K562 (cell line): ENCODE results near the gene KCNH2. TPM values are rescaled to one million over a fixed set of nuclear protein-coding genes. Genes with fewer than 3 reads are reported as not detected.

Experiments
- ATAC-seq: fragments of 200-7000 bp; cut with Tn5 transposase; 3 replicates; pipeline ENCODE4 v1.9.1; 2020; ENCODE audit warnings: moderate library complexity
- BruUV-seq: library from RNA; stranded (reverse); fragments of 400-500 nt; replicated peaks from 2 replicates; lab custom pipeline; 2021; lab: Mats Ljungman, UMichigan
- CTCF ChIA-PET: fragments of 300-600 bp; formaldehyde crosslinking; extraction: SDS; loops from one replicate; lab custom pipeline; 2021; ENCODE audit warnings: low intra/inter-chr PET ratio; lab: Yijun Ruan, JAX
- POLR2A ChIA-PET: fragments of 300-600, 350-650 bp; sonication (Branson Sonifier 250); formaldehyde crosslinking; extraction: SDS; loops from one replicate; lab custom pipeline; 2021; ENCODE audit warnings: antibody characterized with exemption, inconsistent platforms; lab: Yijun Ruan, JAX
- DNase-seq, 4 experiments: peaks; one replicate each; pipeline versions ENCODE4 v3.0.0 to v3.0.0-alpha.2; 2011 to 2018; ENCODE audit warnings: low spot score in 3 of 4, mixed read lengths in 3 of 4; ENCODE audit errors: extremely low read depth in 1 of 4
- FAIRE-seq: peaks from 2 replicates; lab custom pipeline; 2011; peaks lifted over from hg19 to GRCh38; lab: Jason Lieb, UNC
- H2AFZ ChIP-seq: 2 replicates; pipeline ENCODE4 v1.6.0; 2011; ENCODE audit warnings: low read depth, low read length, control low read depth, inconsistent platforms
- H3K27ac ChIP-seq: fragments of 200-600 bp; 3 replicates; pipeline ENCODE4 v1.8.0; 2011; ENCODE audit warnings: low read depth, mild to moderate bottlenecking, control low read depth, inconsistent platforms, low read length, moderate library complexity, mixed read lengths; ENCODE audit errors: extremely low read depth
- H3K27me3 ChIP-seq, 2 experiments: fragments of 300-600 bp in 1 of 2; 2 replicates in 1 of 2; 3 replicates in 1 of 2; pipeline versions ENCODE4 v1.6.0 to v1.8.0; 2011; ENCODE audit warnings: inconsistent platforms in 2 of 2, low read length in 2 of 2, mild to moderate bottlenecking in 1 of 2, mixed read lengths in 1 of 2, moderate library complexity in 1 of 2; ENCODE audit not compliant: control insufficient read depth in 2 of 2, insufficient read depth in 2 of 2
- H3K36me3 ChIP-seq: fragments of 300-600 bp; 3 replicates; pipeline ENCODE4 v1.8.0; 2011; ENCODE audit warnings: mild to moderate bottlenecking, low read length, inconsistent platforms; ENCODE audit not compliant: control insufficient read depth, insufficient read depth
- H3K4me1 ChIP-seq, 2 experiments: fragments of 200-600 bp in 1 of 2; replicated peaks in 1 of 2; 2 replicates in 1 of 2; 3 replicates in 1 of 2; pipeline versions ENCODE4 v1.5.1 to v1.8.0; 2011; ENCODE audit warnings: inconsistent platforms in 2 of 2, low read length in 2 of 2, mild to moderate bottlenecking in 1 of 2, mixed read lengths in 1 of 2, moderate library complexity in 1 of 2; ENCODE audit not compliant: control insufficient read depth in 2 of 2, insufficient read depth in 2 of 2
- H3K4me2 ChIP-seq: 2 replicates; pipeline ENCODE4 v1.6.1; 2011; ENCODE audit warnings: low read length, control low read depth, inconsistent platforms, mixed read lengths; ENCODE audit not compliant: insufficient read depth
- H3K4me3 ChIP-seq: fragments of 200-600 bp; sonication (generic), shearing (Covaris generic); 2 replicates; pipeline ENCODE4 v1.5.1; 2016; ENCODE audit warnings: control low read depth, inconsistent platforms
- H3K79me2 ChIP-seq: fragments of 200-600 bp; 3 replicates; pipeline ENCODE4 v1.8.0; 2011; ENCODE audit warnings: low read length, inconsistent platforms; ENCODE audit not compliant: control insufficient read depth, insufficient read depth
- H3K9ac ChIP-seq, 2 experiments: 2 replicates each; pipeline versions ENCODE4 v1.6.0 to v1.6.1; 2011; ENCODE audit warnings: low read depth in 2 of 2, low read length in 2 of 2, control low read depth in 1 of 2, inconsistent platforms in 1 of 2, mild to moderate bottlenecking in 1 of 2, mixed read lengths in 1 of 2; ENCODE audit not compliant: insufficient read depth in 1 of 2
- H3K9me1 ChIP-seq: one replicate; pipeline ENCODE4 v1.6.0; 2011; ENCODE audit warnings: inconsistent platforms, mild to moderate bottlenecking, low read length, moderate library complexity; ENCODE audit not compliant: control insufficient read depth, insufficient read depth
- H3K9me3 ChIP-seq: replicated peaks from 2 replicates; pipeline ENCODE4 v1.5.1; 2011; ENCODE audit warnings: low read depth, low read length, inconsistent platforms; ENCODE audit not compliant: control insufficient read depth, insufficient read depth
- H4K20me1 ChIP-seq: replicated peaks from 2 replicates; pipeline ENCODE4 v1.6.1; 2011; ENCODE audit warnings: low read length, inconsistent platforms, mixed read lengths; ENCODE audit not compliant: control insufficient read depth, insufficient read depth
- ESRRB ChIP-seq: fragments of 250-450 bp; sonication (Bioruptor Pico); IDR thresholded peaks from 2 replicates; pipeline ENCODE4 v1.5.0; 2020; ENCODE audit warnings: mild to moderate bottlenecking, moderate library complexity, borderline replicate concordance
- KAT7 ChIP-seq: sonication (generic); formaldehyde crosslinking; IDR thresholded peaks from 2 replicates; pipeline ENCODE4 v1.8.0; 2022; ENCODE audit warnings: missing genetic modification reagents, mild to moderate bottlenecking, borderline replicate concordance
- NCOA6 ChIP-seq: fragments of 450-650 bp; IDR thresholded peaks from 2 replicates; pipeline ENCODE4 v1.6.1; 2017; ENCODE audit warnings: mild to moderate bottlenecking
- TAF15 ChIP-seq: fragments of 200-400 bp; formaldehyde crosslinking; IDR thresholded peaks from 2 replicates; pipeline ENCODE4 v1.6.1; 2017; ENCODE audit warnings: mild to moderate bottlenecking, low read depth, low read length, moderate library complexity
- WGBS: fragments of 100-300 bp; shearing (Covaris generic); methylation state at CpG from one replicate; pipeline ENCODE4 v1.1.6; 2016; ENCODE audit warnings: low coverage, mixed read lengths; ENCODE audit not compliant: insufficient coverage; ENCODE audit errors: missing lambda C conversion rate; 5-methylcytosine and 5-hydroxymethylcytosine counted together
- in situ Hi-C: fragments of 300-500 bp; cut with MboI; formaldehyde crosslinking; loops from 4 replicates; pipeline ENCODE4 v1.15.0; 2018; ENCODE audit warnings: inconsistent platforms, mixed read lengths
- intact Hi-C: fragments of 100-400 bp; cut with micrococcal nuclease; formaldehyde crosslinking; loops from 2 replicates; pipeline ENCODE4 v1.14.2; 2022
- polyA plus RNA-seq, 8 experiments: library from polyadenylated mRNA; depleted of rRNA in 4 of 8; stranded (reverse) in 5 of 8; unstranded in 3 of 8; fragments of >200 nt; fragmentation: Nextera tagmentation in 2 of 8; fragmentation: Illumina TruSeq in 1 of 8; extraction: Ambion mirVana in 2 of 8; extraction: Trizol in 1 of 8; gene quantifications; 2 replicates each; pipeline versions ENCODE4 v1.2.1 to v1.2.3, GENCODE V29; 2011 to 2014; ENCODE audit warnings: inconsistent platforms in 1 of 8, missing spikeins in 1 of 8
- total RNA-seq, 7 experiments: library from RNA; depleted of rRNA in 6 of 7; stranded (reverse); fragments of >200 nt in 6 of 7; fragmentation: Illumina TruSeq in 2 of 7; extraction: Trizol in 2 of 7; gene quantifications; 2 replicates each; pipeline versions ENCODE4 v1.2.1 to v1.2.3, GENCODE V29; 2011 to 2021; ENCODE audit warnings: low replicate concordance in 1 of 7
- TF ChIP-seq, protein P1 (sequence below): fragments of 250-450 bp; sonication (Bioruptor Pico); IDR thresholded peaks from 2 replicates; pipeline ENCODE4 v1.5.0; 2021
- TF ChIP-seq, protein P2 (sequence below), 2 experiments: fragments of 450-650 bp; IDR thresholded peaks; 2 replicates each; pipeline ENCODE4 v1.6.1; 2016; ENCODE audit warnings: mild to moderate bottlenecking in 2 of 2, borderline replicate concordance in 1 of 2, low read depth in 1 of 2, moderate library complexity in 1 of 2
- TF ChIP-seq, protein P3 (sequence below): fragments of 250-450 bp; sonication (Bioruptor Pico); IDR thresholded peaks from 2 replicates; pipeline ENCODE4 v1.8.0; 2021; ENCODE audit warnings: mild to moderate bottlenecking, moderate library complexity
- TF ChIP-seq, protein P4 (sequence below): IDR thresholded peaks from 2 replicates; pipeline ENCODE4 v1.6.1; 2011; ENCODE audit not compliant: insufficient read length; ENCODE audit errors: extremely low read depth
- TF ChIP-seq, protein P5 (sequence below): sonication (generic); formaldehyde crosslinking; IDR thresholded peaks from 2 replicates; pipeline ENCODE4 v1.8.1; 2023; ENCODE audit warnings: mild to moderate bottlenecking, missing genetic modification reagents

KCNH2 gene
- total and polyA plus RNA-seq, 9 of the 15 experiments (the other 6 are each of a cell fraction or from before 2014, with no cell fraction given) = 18.1 to 368 (median 218) TPM

DNA sequence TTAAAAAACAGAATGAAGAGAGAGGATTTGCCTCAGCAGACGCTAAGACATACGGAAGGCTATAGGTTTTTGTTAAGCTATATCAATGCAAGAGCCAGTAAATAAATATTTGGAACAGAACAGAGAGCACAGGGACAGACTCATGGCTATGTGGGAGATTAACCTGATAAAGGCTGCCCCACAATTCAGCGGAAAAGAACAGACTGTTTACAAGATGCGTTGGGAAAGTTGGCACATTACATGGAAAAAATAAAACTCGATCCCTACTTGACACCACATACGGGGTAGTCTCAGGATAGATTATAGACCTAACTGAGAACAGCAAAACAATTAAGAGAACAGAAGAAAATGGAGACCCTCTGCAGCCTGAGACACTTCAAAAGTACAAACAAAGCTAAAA is 10.8 kb downstream of the KCNH2 start:
- Histone ChIP-seq H3K9me3 (no peaks in the 10 kb centered on the region), H3K4me3 (no peak overlapping the region), H3K4me2 (no peak overlapping the region), H3K27ac (no peak overlapping the region), H2AFZ (no peak overlapping the region), H3K79me2 (peaks cover 27% of the 10 kb centered on the region), H4K20me1 (no peaks in the 10 kb centered on the region), H3K9me1 (peaks cover 5% of the 10 kb centered on the region), H3K4me1 (peaks cover 71 to 76% of the 10 kb centered on the region in 2 experiments), H3K9ac (no peak overlapping the region), H3K36me3 (peaks cover 15% of the 10 kb centered on the region; the same call in 1 of the 3 replicates), H3K27me3 (no peaks in the 10 kb centered on the region)
- FAIRE-seq (no peak), ATAC-seq (no peak), DNase-seq (no peak)
- BruUV-seq = no TSS peak
- intact Hi-C loops = loop anchor here (10.0 kb wide), 1 partner anchor 207 kb away; no protein-coding TSS in a partner anchor
- 78% methylated on average over 6 of the region's 6 CpGs for WGBS
- ChIA-PET CTCF (interaction anchor here (1.3 to 4.3 kb wide), 3 partner anchors 17 to 41 kb away, joined by 3 to 27 read pairs (median 4); no protein-coding TSS in a partner anchor), POLR2A (interaction anchor here (1.0 to 1.7 kb wide), 2 partner anchors 12 to 14 kb away, joined by 3 to 4 read pairs; no protein-coding TSS in a partner anchor)
- in situ Hi-C loops = no loop called here
- TF ChIP-seq TAF15 = no peak
- TF ChIP-seq, protein P1, sequence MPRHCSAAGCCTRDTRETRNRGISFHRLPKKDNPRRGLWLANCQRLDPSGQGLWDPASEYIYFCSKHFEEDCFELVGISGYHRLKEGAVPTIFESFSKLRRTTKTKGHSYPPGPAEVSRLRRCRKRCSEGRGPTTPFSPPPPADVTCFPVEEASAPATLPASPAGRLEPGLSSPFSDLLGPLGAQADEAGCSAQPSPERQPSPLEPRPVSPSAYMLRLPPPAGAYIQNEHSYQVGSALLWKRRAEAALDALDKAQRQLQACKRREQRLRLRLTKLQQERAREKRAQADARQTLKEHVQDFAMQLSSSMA (CRISPR knock-in tag) = no peak
- no peak for TF ChIP-seq NCOA6
- TF ChIP-seq, protein P2, sequence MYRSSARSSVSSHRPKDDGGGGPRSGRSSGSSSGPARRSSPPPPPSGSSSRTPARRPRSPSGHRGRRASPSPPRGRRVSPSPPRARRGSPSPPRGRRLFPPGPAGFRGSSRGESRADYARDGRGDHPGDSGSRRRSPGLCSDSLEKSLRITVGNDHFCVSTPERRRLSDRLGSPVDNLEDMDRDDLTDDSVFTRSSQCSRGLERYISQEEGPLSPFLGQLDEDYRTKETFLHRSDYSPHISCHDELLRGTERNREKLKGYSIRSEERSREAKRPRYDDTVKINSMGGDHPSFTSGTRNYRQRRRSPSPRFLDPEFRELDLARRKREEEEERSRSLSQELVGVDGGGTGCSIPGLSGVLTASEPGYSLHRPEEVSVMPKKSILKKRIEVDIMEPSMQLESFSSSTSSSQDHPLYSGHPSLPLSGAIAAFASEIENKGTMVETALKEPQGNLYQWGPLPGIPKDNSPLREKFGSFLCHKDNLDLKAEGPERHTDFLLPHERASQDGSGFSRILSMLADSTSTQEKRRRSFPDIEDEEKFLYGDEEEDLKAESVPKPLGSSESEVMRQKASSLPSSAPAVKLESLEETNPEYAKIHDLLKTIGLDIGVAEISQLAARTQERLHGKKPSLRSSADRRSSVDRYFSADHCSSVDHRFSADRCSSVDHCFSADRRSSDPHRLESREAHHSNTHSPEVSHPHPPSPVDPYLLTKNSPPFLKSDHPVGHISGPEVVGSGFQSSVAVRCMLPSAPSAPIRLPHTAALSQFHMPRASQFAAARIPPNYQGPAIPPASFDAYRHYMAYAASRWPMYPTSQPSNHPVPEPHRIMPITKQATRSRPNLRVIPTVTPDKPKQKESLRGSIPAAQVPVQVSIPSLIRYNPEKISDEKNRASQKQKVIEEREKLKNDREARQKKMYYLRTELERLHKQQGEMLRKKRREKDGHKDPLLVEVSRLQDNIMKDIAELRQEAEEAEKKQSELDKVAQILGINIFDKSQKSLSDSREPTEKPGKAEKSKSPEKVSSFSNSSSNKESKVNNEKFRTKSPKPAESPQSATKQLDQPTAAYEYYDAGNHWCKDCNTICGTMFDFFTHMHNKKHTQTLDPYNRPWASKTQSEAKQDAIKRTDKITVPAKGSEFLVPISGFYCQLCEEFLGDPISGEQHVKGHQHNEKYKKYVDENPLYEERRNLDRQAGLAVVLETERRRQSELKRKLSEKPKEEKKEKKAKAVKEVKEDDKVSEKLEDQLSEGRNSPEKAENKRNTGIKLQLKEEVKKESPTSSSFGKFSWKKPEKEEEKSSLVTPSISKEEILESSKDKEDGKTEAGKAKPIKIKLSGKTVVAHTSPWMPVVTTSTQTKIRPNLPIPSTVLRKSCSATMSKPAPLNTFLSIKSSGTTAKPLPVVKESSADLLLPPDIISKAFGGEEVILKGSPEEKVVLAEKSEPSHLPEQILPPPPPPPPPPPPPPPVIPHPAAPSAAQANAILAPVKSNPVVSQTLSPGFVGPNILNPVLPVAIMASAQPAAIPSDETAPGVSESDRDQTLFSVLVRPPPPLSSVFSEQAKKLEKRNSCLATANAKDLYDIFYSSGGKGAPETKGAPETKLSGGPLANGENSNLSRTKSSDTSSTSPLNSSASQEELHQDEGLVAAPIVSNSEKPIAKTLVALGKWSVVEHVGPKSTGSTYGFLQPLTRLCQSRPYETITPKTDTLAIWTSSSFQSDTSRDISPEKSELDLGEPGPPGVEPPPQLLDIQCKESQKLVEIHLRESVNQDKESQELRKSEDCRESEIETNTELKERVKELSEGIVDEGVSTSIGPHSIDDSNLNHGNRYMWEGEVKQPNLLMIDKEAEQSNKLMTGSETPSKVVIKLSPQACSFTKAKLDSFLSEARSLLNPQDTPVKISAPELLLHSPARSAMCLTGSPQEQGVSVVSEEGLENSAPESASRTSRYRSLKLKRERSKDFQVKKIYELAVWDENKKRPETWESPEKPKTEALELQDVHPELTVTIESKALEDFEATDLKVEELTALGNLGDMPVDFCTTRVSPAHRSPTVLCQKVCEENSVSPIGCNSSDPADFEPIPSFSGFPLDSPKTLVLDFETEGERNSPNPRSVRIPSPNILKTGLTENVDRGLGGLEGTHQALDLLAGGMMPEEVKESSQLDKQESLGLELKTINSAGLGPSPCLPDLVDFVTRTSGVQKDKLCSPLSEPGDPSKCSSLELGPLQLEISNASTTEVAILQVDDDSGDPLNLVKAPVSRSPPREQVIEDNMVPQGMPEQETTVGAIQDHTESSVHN (IDR thresholded peaks at IDR 0.05; ENCODE audit: borderline replicate concordance in 1 of 2, low read depth in 1 of 2) = no peak
- TF ChIP-seq, protein P3, sequence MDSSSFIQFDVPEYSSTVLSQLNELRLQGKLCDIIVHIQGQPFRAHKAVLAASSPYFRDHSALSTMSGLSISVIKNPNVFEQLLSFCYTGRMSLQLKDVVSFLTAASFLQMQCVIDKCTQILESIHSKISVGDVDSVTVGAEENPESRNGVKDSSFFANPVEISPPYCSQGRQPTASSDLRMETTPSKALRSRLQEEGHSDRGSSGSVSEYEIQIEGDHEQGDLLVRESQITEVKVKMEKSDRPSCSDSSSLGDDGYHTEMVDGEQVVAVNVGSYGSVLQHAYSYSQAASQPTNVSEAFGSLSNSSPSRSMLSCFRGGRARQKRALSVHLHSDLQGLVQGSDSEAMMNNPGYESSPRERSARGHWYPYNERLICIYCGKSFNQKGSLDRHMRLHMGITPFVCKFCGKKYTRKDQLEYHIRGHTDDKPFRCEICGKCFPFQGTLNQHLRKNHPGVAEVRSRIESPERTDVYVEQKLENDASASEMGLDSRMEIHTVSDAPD = no peak
- no peak for TF ChIP-seq KAT7 (CRISPR knock-in tag)
- TF ChIP-seq ESRRB (CRISPR knock-in tag) = no peak
- TF ChIP-seq, protein P4, sequence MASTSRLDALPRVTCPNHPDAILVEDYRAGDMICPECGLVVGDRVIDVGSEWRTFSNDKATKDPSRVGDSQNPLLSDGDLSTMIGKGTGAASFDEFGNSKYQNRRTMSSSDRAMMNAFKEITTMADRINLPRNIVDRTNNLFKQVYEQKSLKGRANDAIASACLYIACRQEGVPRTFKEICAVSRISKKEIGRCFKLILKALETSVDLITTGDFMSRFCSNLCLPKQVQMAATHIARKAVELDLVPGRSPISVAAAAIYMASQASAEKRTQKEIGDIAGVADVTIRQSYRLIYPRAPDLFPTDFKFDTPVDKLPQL = no peak
- TF ChIP-seq, protein P5, sequence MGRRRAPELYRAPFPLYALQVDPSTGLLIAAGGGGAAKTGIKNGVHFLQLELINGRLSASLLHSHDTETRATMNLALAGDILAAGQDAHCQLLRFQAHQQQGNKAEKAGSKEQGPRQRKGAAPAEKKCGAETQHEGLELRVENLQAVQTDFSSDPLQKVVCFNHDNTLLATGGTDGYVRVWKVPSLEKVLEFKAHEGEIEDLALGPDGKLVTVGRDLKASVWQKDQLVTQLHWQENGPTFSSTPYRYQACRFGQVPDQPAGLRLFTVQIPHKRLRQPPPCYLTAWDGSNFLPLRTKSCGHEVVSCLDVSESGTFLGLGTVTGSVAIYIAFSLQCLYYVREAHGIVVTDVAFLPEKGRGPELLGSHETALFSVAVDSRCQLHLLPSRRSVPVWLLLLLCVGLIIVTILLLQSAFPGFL (CRISPR knock-in tag) = no peak
